Natural killer cell treated with Interleukin-12 subunit alpha and Interleukin-12 subunit beta and Interleukin-15 and Interleukin-18, amount 100 ng/mL, for 72 hours (primary cell): ENCODE results near the gene FBN1. TPM values are rescaled to one million over a fixed set of nuclear protein-coding genes. Genes with fewer than 3 reads are reported as not detected.

Experiments used
- ATAC-seq, 2 donors: fragments of 150-1000 bp; cut with Tn5 transposase in 1 of 2; sonication (Bioruptor Pico), chemical (Tn5 transposase) in 1 of 2; 2 replicates each; pipeline ENCODE4 v1.10.0; 2021
- DNase-seq: peaks from one replicate; pipeline ENCODE4 v3.0.0; 2022; ENCODE audit warnings: low spot score
- H3K27ac Mint-ChIP-seq, 2 donors: 1 replicate in 1 of 2; 2 replicates in 1 of 2; pipeline ENCODE4 v1.8.0; 2022; ENCODE audit warnings: mixed read lengths in 2 of 2, mild to moderate bottlenecking in 1 of 2, moderate library complexity in 1 of 2
- H3K27me3 Mint-ChIP-seq, 2 donors: 1 replicate in 1 of 2; 2 replicates in 1 of 2; pipeline ENCODE4 v1.8.0; 2022; ENCODE audit warnings: mixed read lengths in 2 of 2
- H3K36me3 Mint-ChIP-seq: one replicate; pipeline ENCODE4 v1.8.0; 2022; ENCODE audit warnings: mixed read lengths
- H3K4me1 Mint-ChIP-seq, 2 donors: 1 replicate in 1 of 2; 2 replicates in 1 of 2; pipeline ENCODE4 v1.8.0; 2022; ENCODE audit warnings: low read depth in 2 of 2, mixed read lengths in 2 of 2, mild to moderate bottlenecking in 1 of 2
- H3K4me3 Mint-ChIP-seq: one replicate; pipeline ENCODE4 v1.8.0; 2022; ENCODE audit warnings: mixed read lengths
- H3K9me3 Mint-ChIP-seq: 2 replicates; pipeline ENCODE4 v1.8.0; 2022; ENCODE audit warnings: mixed read lengths
- total RNA-seq, 2 donors: library from RNA; stranded (reverse); gene quantifications; one replicate each; pipeline ENCODE4 v1.2.3, GENCODE V29; 2022

Gene FBN1
- total RNA-seq, 2 donors from 2014 or later, result 0.29 to 0.59 TPM

GRCh38 chr15:48625126-48625525 lies 20.4 kb downstream of the FBN1 start:
- DNase-seq (no peak), ATAC-seq (no peak)
- Mint-ChIP-seq H3K36me3 (no peaks in the 10 kb centered on the region), H3K9me3 (no peaks in the 10 kb centered on the region), H3K27me3 (peaks cover 0 to 6% of the 10 kb centered on the region in 2 donors), H3K4me3 (no peak overlapping the region), H3K4me1 (no peaks in the 10 kb centered on the region), H3K27ac (no peak overlapping the region)

GRCh38 chr15:48624700-48625099 lies 20.8 kb downstream of the FBN1 start:
- H3K36me3 Mint-ChIP-seq, result no peaks in the 10 kb centered on the region
- no peaks in the 10 kb centered on the region for H3K9me3 Mint-ChIP-seq
- DNase-seq, result no peak
- H3K4me1 Mint-ChIP-seq, result no peaks in the 10 kb centered on the region
- peaks cover 3 to 6% of the 10 kb centered on the region in 2 donors for H3K27me3 Mint-ChIP-seq
- no peak for ATAC-seq
- no peak overlapping the region for H3K4me3 Mint-ChIP-seq
- no peak overlapping the region for H3K27ac Mint-ChIP-seq

GRCh38 chr15:48623456-48623855 lies 22.1 kb downstream of the FBN1 start:
- Mint-ChIP-seq H3K27me3 (peaks cover 6 to 12% of the 10 kb centered on the region in 2 donors), H3K36me3 (no peaks in the 10 kb centered on the region), H3K4me3 (no peak overlapping the region), H3K9me3 (no peaks in the 10 kb centered on the region), H3K4me1 (no peaks in the 10 kb centered on the region), H3K27ac (no peak overlapping the region)
- no peak for DNase-seq
- no peak for ATAC-seq

- Mint-ChIP-seq H3K9me3 (no peaks in the 10 kb centered on the region), H3K4me3 (no peak overlapping the region), H3K27ac (no peak overlapping the region), H3K36me3 (no peaks in the 10 kb centered on the region), H3K27me3 (peaks cover 6 to 12% of the 10 kb centered on the region in 2 donors), H3K4me1 (no peaks in the 10 kb centered on the region)
- DNase-seq (no peak), ATAC-seq (no peak)
These were observed 23.3 kb downstream of the FBN1 start for GRCh38 chr15:48622237-48622636.

- Mint-ChIP-seq H3K4me3 (no peak overlapping the region), H3K27ac (no peak overlapping the region), H3K9me3 (no peaks in the 10 kb centered on the region), H3K4me1 (no peaks in the 10 kb centered on the region), H3K27me3 (peaks cover 6 to 12% of the 10 kb centered on the region in 2 donors), H3K36me3 (no peaks in the 10 kb centered on the region)
- no peak for DNase-seq
- no peak for ATAC-seq
These were observed 26.1 kb downstream of the FBN1 start for GRCh38 chr15:48619446-48619845.

- H3K4me3 Mint-ChIP-seq, result no peak overlapping the region
- no peak for ATAC-seq
- no peaks in the 10 kb centered on the region for H3K9me3 Mint-ChIP-seq
- H3K27ac Mint-ChIP-seq, result no peak overlapping the region
- H3K36me3 Mint-ChIP-seq, result no peaks in the 10 kb centered on the region
- DNase-seq, result no peak
- H3K4me1 Mint-ChIP-seq, result no peaks in the 10 kb centered on the region
- peaks cover 6 to 12% of the 10 kb centered on the region in 2 donors for H3K27me3 Mint-ChIP-seq
These were observed 27.9 kb downstream of the FBN1 start for GRCh38 chr15:48617619-48618018.

- no peaks in the 10 kb centered on the region for H3K4me1 Mint-ChIP-seq
- no peak overlapping the region for H3K4me3 Mint-ChIP-seq
- DNase-seq (no peak), ATAC-seq (no peak)
- no peak overlapping the region for H3K27ac Mint-ChIP-seq
- no peaks in the 10 kb centered on the region for H3K36me3 Mint-ChIP-seq
- no peaks in the 10 kb centered on the region for H3K9me3 Mint-ChIP-seq
- H3K27me3 Mint-ChIP-seq, result peaks cover 6 to 12% of the 10 kb centered on the region in 2 donors
These were observed 29.3 kb downstream of the FBN1 start for GRCh38 chr15:48616216-48616615.

- Mint-ChIP-seq H3K4me1 (no peaks in the 10 kb centered on the region), H3K9me3 (no peaks in the 10 kb centered on the region), H3K36me3 (no peaks in the 10 kb centered on the region), H3K27me3 (no peaks in the 10 kb centered on the region), H3K27ac (no peak overlapping the region), H3K4me3 (no peak overlapping the region)
- ATAC-seq (no peak), DNase-seq (no peak)
These were observed 31.5 kb downstream of the FBN1 start for GRCh38 chr15:48614051-48614450.

- no peak overlapping the region for H3K4me3 Mint-ChIP-seq
- no peaks in the 10 kb centered on the region for H3K4me1 Mint-ChIP-seq
- no peaks in the 10 kb centered on the region for H3K27me3 Mint-ChIP-seq
- ATAC-seq, result no peak
- H3K36me3 Mint-ChIP-seq, result no peaks in the 10 kb centered on the region
- no peak overlapping the region for H3K27ac Mint-ChIP-seq
- H3K9me3 Mint-ChIP-seq, result no peaks in the 10 kb centered on the region
- no peak for DNase-seq
These were observed 36.0 kb downstream of the FBN1 start for GRCh38 chr15:48609486-48609885.

- no peak overlapping the region for H3K4me3 Mint-ChIP-seq
- no peaks in the 10 kb centered on the region for H3K27me3 Mint-ChIP-seq
- no peaks in the 10 kb centered on the region for H3K9me3 Mint-ChIP-seq
- no peak overlapping the region for H3K27ac Mint-ChIP-seq
- DNase-seq (no peak), ATAC-seq (no peak)
- no peaks in the 10 kb centered on the region for H3K4me1 Mint-ChIP-seq
- H3K36me3 Mint-ChIP-seq, result no peaks in the 10 kb centered on the region
These were observed 37.7 kb downstream of the FBN1 start for GRCh38 chr15:48607846-48608245.

GRCh38 chr15:48604567-48604966 lies 40.9 kb downstream of the FBN1 start:
- H3K4me3 Mint-ChIP-seq, result no peak overlapping the region
- no peak for ATAC-seq
- no peaks in the 10 kb centered on the region for H3K36me3 Mint-ChIP-seq
- H3K9me3 Mint-ChIP-seq, result no peaks in the 10 kb centered on the region
- peaks cover 4 to 9% of the 10 kb centered on the region in 2 donors for H3K27me3 Mint-ChIP-seq
- DNase-seq, result no peak
- no peak overlapping the region for H3K27ac Mint-ChIP-seq
- no peaks in the 10 kb centered on the region for H3K4me1 Mint-ChIP-seq

GRCh38 chr15:48603922-48604321 lies 41.6 kb downstream of the FBN1 start:
- Mint-ChIP-seq H3K36me3 (no peaks in the 10 kb centered on the region), H3K4me1 (no peaks in the 10 kb centered on the region), H3K27ac (no peak overlapping the region), H3K27me3 (peaks cover 4 to 9% of the 10 kb centered on the region in 2 donors), H3K4me3 (no peak overlapping the region), H3K9me3 (no peaks in the 10 kb centered on the region)
- no peak for ATAC-seq
- DNase-seq, result no peak

GRCh38 chr15:48603123-48603500 lies 42.4 kb downstream of the FBN1 start:
- no peak for ATAC-seq
- Mint-ChIP-seq H3K36me3 (no peaks in the 10 kb centered on the region), H3K27ac (no peak overlapping the region), H3K9me3 (no peaks in the 10 kb centered on the region), H3K4me1 (no peaks in the 10 kb centered on the region), H3K27me3 (peaks cover 4 to 9% of the 10 kb centered on the region in 2 donors), H3K4me3 (no peak overlapping the region)
- no peak for DNase-seq

GRCh38 chr15:48602358-48603122 lies 43.0 kb downstream of the FBN1 start:
- H3K36me3 Mint-ChIP-seq, result no peaks in the 10 kb centered on the region
- DNase-seq (no peak), ATAC-seq (no peak)
- H3K9me3 Mint-ChIP-seq, result no peaks in the 10 kb centered on the region
- H3K27me3 Mint-ChIP-seq, result peaks cover 4 to 9% of the 10 kb centered on the region in 2 donors
- H3K4me1 Mint-ChIP-seq, result no peaks in the 10 kb centered on the region
- no peak overlapping the region for H3K27ac Mint-ChIP-seq
- no peak overlapping the region for H3K4me3 Mint-ChIP-seq

- no peak overlapping the region for H3K27ac Mint-ChIP-seq
- H3K4me1 Mint-ChIP-seq, result no peaks in the 10 kb centered on the region
- no peaks in the 10 kb centered on the region for H3K36me3 Mint-ChIP-seq
- no peak for ATAC-seq
- no peaks in the 10 kb centered on the region for H3K9me3 Mint-ChIP-seq
- peaks cover 4 to 9% of the 10 kb centered on the region in 2 donors for H3K27me3 Mint-ChIP-seq
- DNase-seq, result no peak
- no peak overlapping the region for H3K4me3 Mint-ChIP-seq
These were observed 44.4 kb downstream of the FBN1 start for GRCh38 chr15:48601095-48601494.
